ENCODE measurements around the gene RNF5.
"Not testable (repeated sequence)": the region's sequence is repeated elsewhere in the genome, so short reads cannot be mapped to it uniquely, and the experiment has no call there.

Gene RNF5

GRCh38 chr6:32176476-32177182 is 1.6 kb upstream of the RNF5 start:
- DNase-seq = no peak

GRCh38 chr6:32177183-32177787 is 920 bp upstream of the RNF5 start:
- DNase-seq = peak; percentile 56

- DNase-seq = no peak
Measured at GRCh38 chr6:32178547-32179440, 589 bp downstream of the RNF5 start.

- no peak for DNase-seq
Measured at GRCh38 chr6:32179766-32180405, 1.7 kb downstream of the RNF5 start.

- no peak for DNase-seq
Measured at GRCh38 chr6:32181148-32181702, 3.0 kb downstream of the RNF5 start.

GRCh38 chr6:32181915-32182529 is 3.8 kb downstream of the RNF5 start:
- no peak for DNase-seq

- no peak for DNase-seq
Measured at GRCh38 chr6:32182555-32182981, 4.4 kb downstream of the RNF5 start.

GRCh38 chr6:32183030-32183429 is 4.8 kb downstream of the RNF5 start:
- DNase-seq = no peak

GRCh38 chr6:32183483-32184083 is 5.4 kb downstream of the RNF5 start:
- no peak for DNase-seq

- no peak for DNase-seq
Measured at GRCh38 chr6:32184084-32184640, 6.0 kb downstream of the RNF5 start, which contains the start of gene AGER. Gene AGER (minus strand): TSS chr6:32184253. CDS start chr6:32184222, 31 bp downstream.

- DNase-seq = peak; percentile 77
Measured at GRCh38 chr6:32185681-32186131, 7.5 kb downstream of the RNF5 start.

- DNase-seq = not testable (repeated sequence)
Measured at GRCh38 chr6:32186151-32186840, 8.1 kb downstream of the RNF5 start.

GRCh38 chr6:32187009-32187709 is 9.0 kb downstream of the RNF5 start:
- DNase-seq = no peak

- DNase-seq = not testable (repeated sequence)
Measured at GRCh38 chr6:32187725-32188380, 9.6 kb downstream of the RNF5 start.

- DNase-seq = no peak
Measured at GRCh38 chr6:32188381-32189068, 10.3 kb downstream of the RNF5 start.

GRCh38 chr6:32189069-32189741 is 11.0 kb downstream of the RNF5 start:
- DNase-seq = no peak

GRCh38 chr6:32189742-32190053 is 11.5 kb downstream of the RNF5 start:
- DNase-seq = no peak

Data from activated CD4-positive, alpha-beta T cell treated with anti-CD3 and anti-CD28 coated beads, Interleukin-2, amount 50 U/mL, for 16 hours (primary cell).